PFSK-1 (cell line): Measurements from ENCODE around the gene VIL1.

Experiments
- POLR2AphosphoS5 ChIP-seq: IDR thresholded peaks from 2 replicates; pipeline ENCODE4 v1.6.1; 2012; ENCODE audit warnings: low read depth, mild to moderate bottlenecking, control low read depth, low read length, moderate library complexity
- REST ChIP-seq, 2 experiments: IDR thresholded peaks; 2 replicates each; pipeline versions ENCODE4 v1.6.1 to v1.8.0; 2011 to 2012; ENCODE audit warnings: low read depth in 2 of 2, low read length in 2 of 2, control low read depth in 1 of 2, inconsistent platforms in 1 of 2, mild to moderate bottlenecking in 1 of 2, moderate library complexity in 1 of 2; ENCODE audit not compliant: insufficient read depth in 1 of 2
- SIN3A ChIP-seq: IDR thresholded peaks from 2 replicates; pipeline ENCODE4 v1.6.1; 2012; ENCODE audit warnings: mild to moderate bottlenecking, low read length, moderate library complexity, borderline replicate concordance; ENCODE audit not compliant: insufficient read depth
- TAF1 ChIP-seq: IDR thresholded peaks from 2 replicates; pipeline ENCODE4 v1.6.1; 2012; ENCODE audit warnings: low read length, control low read depth, borderline replicate concordance; ENCODE audit not compliant: insufficient read depth

GRCh38 chr2:218395456-218395825, 23.5 kb upstream of the VIL1 start:
- TF ChIP-seq POLR2AphosphoS5 (no peak), TAF1 (no peak), REST (IDR thresholded peaks at IDR 0.05; ENCODE audit: insufficient read depth in 1 of 2, low read depth in 2 of 2, low read length in 2 of 2) (no peak), SIN3A (no peak)
